Naive B cell (primary cell): Measurements from ENCODE around the gene SLC2A13. TPM values are rescaled to one million over a fixed set of nuclear protein-coding genes. Genes with fewer than 3 reads are reported as not detected.
A peak's percentile ranks its signal among the peaks of the same experiment; 100 is the strongest.
"Not testable (repeated sequence)": the region's sequence is repeated elsewhere in the genome, so short reads cannot be mapped to it uniquely, and the experiment has no call there.

ENCODE experiments used
- ATAC-seq, 2 donors: fragments of 150-1000 bp; cut with Tn5 transposase; 2 replicates each; pipeline ENCODE4 v1.10.0; 2021; ENCODE audit warnings: low read depth in 2 of 2, mild to moderate bottlenecking in 2 of 2, moderate library complexity in 2 of 2
- DNase-seq: peaks from one replicate; pipeline ENCODE4 v3.0.0; 2022
- H3K27ac Mint-ChIP-seq, 6 donors: one replicate each; pipeline ENCODE4 v1.8.0; 2020 to 2022; ENCODE audit warnings: mild to moderate bottlenecking in 6 of 6, mixed read lengths in 6 of 6, moderate library complexity in 5 of 6, inconsistent platforms in 2 of 6
- H3K27me3 Mint-ChIP-seq, 3 donors: one replicate each; pipeline ENCODE4 v1.8.0; 2021 to 2022; ENCODE audit warnings: mixed read lengths in 3 of 3, mild to moderate bottlenecking in 1 of 3
- H3K36me3 Mint-ChIP-seq, 2 donors: one replicate each; pipeline ENCODE4 v1.8.0; 2020 to 2022; ENCODE audit warnings: mixed read lengths in 2 of 2, inconsistent platforms in 1 of 2, mild to moderate bottlenecking in 1 of 2
- H3K4me1 Mint-ChIP-seq, 3 donors: one replicate each; pipeline ENCODE4 v1.8.0; 2020 to 2022; ENCODE audit warnings: mixed read lengths in 3 of 3, inconsistent platforms in 1 of 3, mild to moderate bottlenecking in 1 of 3, moderate library complexity in 1 of 3
- H3K4me3 Mint-ChIP-seq, 8 donors: one replicate each; pipeline ENCODE4 v1.8.0; 2020 to 2022; ENCODE audit warnings: mild to moderate bottlenecking in 8 of 8, mixed read lengths in 8 of 8, moderate library complexity in 8 of 8, inconsistent platforms in 2 of 8
- H3K9me3 Mint-ChIP-seq, 7 donors: one replicate each; pipeline ENCODE4 v1.8.0; 2020 to 2022; ENCODE audit warnings: mixed read lengths in 7 of 7, mild to moderate bottlenecking in 5 of 7, inconsistent platforms in 2 of 7, moderate library complexity in 1 of 7
- polyA plus RNA-seq, 6 donors: library from polyadenylated mRNA; unstranded; fragments of 300-500 nt; fragmentation: Illumina TruSeq; gene quantifications; one replicate each; pipeline ENCODE4 v1.2.3, GENCODE V29; 2021; ENCODE audit warnings: low read depth in 6 of 6

Gene SLC2A13
- polyA plus RNA-seq, 6 donors from 2014 or later: 0.72 to 2.2 (median 1.9) TPM; not detected in 1

DNA sequence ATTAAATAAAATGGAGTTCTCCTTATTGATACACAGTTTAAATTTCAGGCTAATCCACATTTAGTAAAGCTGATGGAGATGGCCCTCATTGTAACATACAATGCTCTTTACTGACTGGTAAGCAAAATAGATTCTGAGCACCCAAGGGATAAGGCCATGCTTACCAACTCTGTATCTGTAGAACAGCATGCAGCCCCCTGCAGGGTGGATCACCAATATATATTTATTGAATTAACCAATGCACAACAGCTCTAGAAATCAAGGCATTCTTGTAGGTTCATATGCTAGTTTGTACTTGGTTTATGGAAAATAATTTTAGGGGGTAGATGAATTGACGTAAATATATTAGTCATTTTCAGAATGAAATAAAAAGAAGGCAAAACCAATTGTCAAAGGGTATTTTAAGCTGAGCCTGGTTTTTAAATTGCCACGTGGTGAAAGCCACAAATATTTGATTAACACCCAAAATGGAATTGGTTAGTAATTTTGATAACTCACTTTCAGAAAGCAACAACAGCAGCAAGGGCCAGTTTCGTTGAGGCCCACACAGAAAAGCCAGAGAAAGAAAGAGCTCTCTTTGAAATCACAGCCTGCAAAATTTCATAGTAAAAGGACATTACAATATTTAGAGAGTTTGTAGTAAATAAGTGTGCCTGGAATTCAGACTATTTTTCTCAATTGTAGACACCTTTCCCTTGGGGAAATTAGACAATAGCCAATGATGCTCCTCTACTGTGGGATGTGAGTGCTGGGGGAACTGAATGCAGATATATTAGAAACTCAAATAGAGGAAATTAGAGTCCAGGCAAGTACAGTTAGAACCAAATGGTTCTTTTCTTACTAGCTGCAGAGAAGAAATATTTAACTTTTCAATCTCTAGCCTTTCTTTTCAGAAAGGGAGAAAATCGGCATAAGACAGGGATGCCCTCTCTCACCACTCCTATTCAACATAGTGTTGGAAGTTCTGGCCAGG lies 270.1 kb downstream of the SLC2A13 start:
- Mint-ChIP-seq H3K27ac (peak overlapping the region in 1 of 6 donors; percentile 22), H3K27me3 (no peaks in the 10 kb centered on the region), H3K4me1 (no peaks in the 10 kb centered on the region), H3K9me3 (no peaks in the 10 kb centered on the region), H3K4me3 (no peak overlapping the region), H3K36me3 (no peaks in the 10 kb centered on the region)
- no peak for DNase-seq
- no peak for ATAC-seq

DNA sequence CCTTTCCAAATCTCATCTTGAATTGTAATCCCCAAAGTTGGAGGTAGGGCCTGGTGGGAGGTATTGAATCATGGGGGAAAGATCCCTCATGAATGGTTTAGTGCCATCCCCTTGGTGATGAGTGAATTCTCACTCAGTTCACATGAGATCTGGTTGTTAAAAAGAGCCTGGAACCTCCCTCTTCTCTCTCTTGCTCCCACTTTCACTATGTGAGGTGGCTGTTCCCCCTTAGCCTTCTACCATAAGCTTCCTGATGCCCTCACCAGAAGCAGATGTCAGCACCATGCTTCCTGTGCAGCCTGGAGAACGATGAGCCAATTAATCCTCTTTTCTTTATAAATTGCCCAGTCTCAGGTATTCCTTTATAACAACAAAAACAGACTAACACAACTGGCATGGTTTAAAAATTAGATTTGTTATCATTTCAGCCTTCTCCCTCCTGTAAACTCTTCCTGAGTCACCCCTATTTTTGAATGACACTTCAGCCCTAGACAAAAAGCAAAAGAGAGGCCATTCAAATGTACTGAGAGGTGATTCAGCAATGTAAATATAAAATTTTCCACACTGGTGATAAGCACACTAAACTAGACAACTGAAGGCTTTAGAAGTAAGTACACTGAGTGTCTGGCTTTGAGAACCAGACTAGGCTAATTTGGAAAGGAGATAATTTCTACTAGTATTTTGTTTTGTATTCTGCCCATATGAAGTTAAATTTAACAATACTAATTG lies 274.1 kb downstream of the SLC2A13 start:
- peaks cover 0 to 4% (median 0%) of the 10 kb centered on the region in 7 donors for H3K9me3 Mint-ChIP-seq
- H3K4me1 Mint-ChIP-seq: no peaks in the 10 kb centered on the region
- no peaks in the 10 kb centered on the region for H3K27me3 Mint-ChIP-seq
- ATAC-seq (no peak), DNase-seq (no peak)
- no peaks in the 10 kb centered on the region for H3K36me3 Mint-ChIP-seq
- H3K4me3 Mint-ChIP-seq: no peak overlapping the region
- no peak overlapping the region for H3K27ac Mint-ChIP-seq

DNA sequence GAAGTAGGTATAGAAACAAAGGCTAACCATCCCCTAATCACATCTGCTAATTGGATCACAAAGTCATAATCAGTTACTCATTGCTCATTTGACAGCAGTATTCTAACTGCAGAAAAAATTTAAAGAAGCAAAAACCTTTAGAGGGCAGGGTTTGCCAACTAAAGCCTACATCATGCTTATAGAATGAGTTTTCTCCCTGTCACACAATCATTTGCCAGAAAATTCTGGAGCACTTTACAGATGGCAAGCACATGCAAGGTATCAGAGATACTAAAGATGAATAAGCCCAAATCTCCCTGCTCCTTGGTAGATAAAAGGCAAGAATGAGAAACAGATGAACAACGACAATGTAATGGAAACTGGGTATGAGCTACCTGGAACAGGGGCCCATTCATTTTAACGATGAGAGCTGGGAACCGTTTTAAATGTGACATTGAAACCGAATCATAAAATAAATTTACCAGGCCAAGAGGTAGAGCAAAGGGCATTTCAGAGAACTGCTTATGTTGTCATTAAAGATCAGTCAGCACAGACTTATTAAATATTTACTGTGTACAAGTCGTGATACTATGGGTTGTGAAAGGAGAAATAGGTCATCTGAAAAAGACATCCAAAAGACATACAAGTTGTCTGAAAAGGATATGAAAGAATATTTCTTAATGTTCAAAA lies 274.9 kb downstream of the SLC2A13 start:
- H3K9me3 Mint-ChIP-seq: peaks cover 0 to 4% (median 0%) of the 10 kb centered on the region in 7 donors
- no peaks in the 10 kb centered on the region for H3K27me3 Mint-ChIP-seq
- no peak for ATAC-seq
- no peaks in the 10 kb centered on the region for H3K4me1 Mint-ChIP-seq
- no peak overlapping the region for H3K27ac Mint-ChIP-seq
- H3K4me3 Mint-ChIP-seq: no peak overlapping the region
- no peaks in the 10 kb centered on the region for H3K36me3 Mint-ChIP-seq
- DNase-seq: no peak

DNA sequence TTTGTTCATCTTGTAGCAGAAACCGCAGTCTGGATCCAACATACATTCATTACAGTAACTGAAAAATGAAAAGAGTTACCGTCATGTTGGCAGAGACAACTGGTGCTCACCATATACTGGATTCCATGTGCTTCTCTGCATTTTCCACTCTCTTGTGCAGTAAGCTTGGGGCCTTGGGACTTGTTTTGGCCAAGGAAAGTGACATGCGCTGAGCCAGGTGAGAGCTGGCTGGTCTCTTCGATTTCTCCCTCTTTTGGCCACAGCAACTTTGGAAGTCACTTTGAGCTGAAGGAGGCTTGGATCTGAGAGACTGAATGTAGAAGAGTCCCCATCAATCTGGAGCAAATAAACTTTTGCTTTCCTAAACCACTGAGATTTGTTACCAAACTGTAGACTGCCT lies 275.7 kb downstream of the SLC2A13 start:
- no peak for ATAC-seq
- Mint-ChIP-seq H3K36me3 (no peaks in the 10 kb centered on the region), H3K27me3 (no peaks in the 10 kb centered on the region), H3K4me1 (no peaks in the 10 kb centered on the region), H3K27ac (no peak overlapping the region), H3K4me3 (no peak overlapping the region), H3K9me3 (peaks cover 0 to 4% (median 0%) of the 10 kb centered on the region in 7 donors)
- DNase-seq: no peak

DNA sequence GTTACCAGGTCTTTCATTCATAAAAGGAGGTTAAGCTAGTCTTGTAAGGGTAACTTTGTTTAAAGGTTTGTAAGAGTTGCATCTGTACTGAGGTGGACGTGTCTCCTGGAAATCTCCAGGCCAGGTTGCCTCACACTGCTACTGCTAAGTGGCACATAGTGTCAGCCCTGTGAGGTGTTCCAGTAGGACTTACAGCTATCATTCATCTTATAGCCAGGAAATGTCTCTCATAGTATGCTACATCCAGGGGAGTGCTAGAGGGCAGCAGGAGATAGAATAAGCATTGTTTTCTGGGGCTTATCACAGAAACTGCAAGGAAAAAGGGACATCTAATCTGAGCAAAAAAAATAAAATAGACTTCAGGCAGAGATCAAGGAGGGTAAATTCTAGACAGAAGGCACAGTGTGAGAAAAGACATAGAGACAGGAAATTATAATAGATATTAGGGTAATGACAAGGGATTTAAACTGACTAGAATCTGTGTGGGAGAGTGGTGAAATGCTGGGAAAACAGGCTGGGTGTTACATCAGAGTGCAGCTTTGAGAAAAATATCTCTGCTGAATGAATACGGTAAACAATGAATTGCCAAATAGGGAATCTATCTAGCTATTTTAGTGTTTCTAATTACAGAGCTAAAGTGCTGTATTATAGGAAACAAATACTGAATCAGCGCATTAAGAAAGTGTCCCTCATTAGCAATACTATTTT lies 281.2 kb downstream of the SLC2A13 start:
- DNase-seq (no peak), ATAC-seq (no peak)
- Mint-ChIP-seq H3K4me3 (no peak overlapping the region), H3K27ac (peak overlapping the region in 1 of 6 donors; percentile 31), H3K4me1 (no peaks in the 10 kb centered on the region), H3K27me3 (no peaks in the 10 kb centered on the region), H3K9me3 (peaks cover 0 to 4% (median 0%) of the 10 kb centered on the region in 7 donors), H3K36me3 (no peaks in the 10 kb centered on the region)

DNA sequence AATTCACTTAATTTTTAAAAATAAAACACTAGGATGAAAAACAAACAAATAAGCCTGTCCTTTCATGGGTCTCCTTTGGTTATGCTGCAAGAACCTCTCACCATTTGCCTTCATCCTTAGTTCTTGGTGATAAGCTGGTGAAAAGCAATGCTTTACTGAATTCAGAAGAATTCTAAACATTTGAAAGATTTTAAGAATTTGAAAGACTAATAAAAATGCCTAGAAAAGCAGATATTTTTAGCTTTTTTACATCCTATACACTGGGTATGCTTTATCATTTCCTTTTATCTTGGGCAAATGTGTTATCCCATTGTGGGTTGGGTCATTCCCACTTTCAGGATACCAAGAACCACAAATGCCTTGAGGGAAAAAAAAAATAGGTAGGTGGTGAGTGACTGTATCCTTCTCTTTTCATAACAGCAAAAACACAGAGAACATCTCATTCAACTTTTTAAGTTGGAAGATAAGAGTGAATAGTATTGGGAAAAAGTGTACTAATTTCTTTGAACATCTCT lies 289.2 kb downstream of the SLC2A13 start:
- no peak for DNase-seq
- no peak overlapping the region for H3K27ac Mint-ChIP-seq
- H3K9me3 Mint-ChIP-seq: peaks cover 0 to 7% (median 5%) of the 10 kb centered on the region in 7 donors
- peaks cover 0 to 8% of the 10 kb centered on the region in 2 donors for H3K36me3 Mint-ChIP-seq
- no peaks in the 10 kb centered on the region for H3K4me1 Mint-ChIP-seq
- no peak for ATAC-seq
- H3K27me3 Mint-ChIP-seq: no peaks in the 10 kb centered on the region
- H3K4me3 Mint-ChIP-seq: no peak overlapping the region

DNA sequence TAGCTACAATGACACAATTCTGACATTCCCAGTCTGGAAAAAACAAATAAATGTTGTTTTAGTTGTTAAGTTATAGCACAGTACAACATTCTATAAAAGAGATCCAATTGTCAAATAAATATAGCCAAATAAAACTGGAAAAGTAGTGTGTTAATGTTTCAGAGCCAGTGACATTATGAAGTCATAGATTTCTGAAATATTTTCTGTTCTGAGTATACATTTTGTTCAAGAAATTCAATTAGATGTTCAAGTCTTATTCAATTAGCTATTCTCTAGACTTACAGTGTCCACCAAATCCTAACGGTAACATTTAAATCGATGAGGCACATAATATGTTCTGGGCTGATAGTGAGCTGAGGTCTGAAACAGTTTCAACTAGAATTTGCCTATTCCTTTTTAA lies 290.1 kb downstream of the SLC2A13 start:
- Mint-ChIP-seq H3K27ac (no peak overlapping the region), H3K36me3 (peaks cover 4 to 8% of the 10 kb centered on the region in 2 donors), H3K4me3 (no peak overlapping the region), H3K4me1 (no peaks in the 10 kb centered on the region), H3K9me3 (peaks cover 2 to 8% (median 5%) of the 10 kb centered on the region in 7 donors), H3K27me3 (no peaks in the 10 kb centered on the region)
- DNase-seq (no peak), ATAC-seq (no peak)

DNA sequence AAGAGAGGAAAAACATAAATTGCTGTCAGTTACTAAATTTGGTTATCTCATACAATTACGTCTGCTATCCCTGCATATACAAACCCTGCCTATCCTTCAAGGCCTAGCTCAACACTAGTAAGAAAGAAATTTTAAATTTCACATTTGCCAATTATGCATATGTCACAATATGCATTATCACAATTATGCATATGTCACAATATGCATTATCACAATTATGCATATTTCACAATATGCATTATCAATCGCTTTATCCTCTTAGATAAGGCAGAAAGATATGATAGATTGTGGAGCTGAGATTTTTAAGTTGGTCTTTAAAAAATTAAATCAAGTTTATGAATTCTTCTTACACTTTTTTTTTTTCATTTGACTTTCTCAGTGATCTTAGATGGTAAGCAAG lies 291.3 kb downstream of the SLC2A13 start:
- Mint-ChIP-seq H3K27me3 (no peaks in the 10 kb centered on the region), H3K27ac (no peak overlapping the region), H3K9me3 (peaks cover 2 to 13% (median 11%) of the 10 kb centered on the region in 7 donors), H3K36me3 (peaks cover 8% of the 10 kb centered on the region in 2 donors), H3K4me3 (no peak overlapping the region), H3K4me1 (no peaks in the 10 kb centered on the region)
- ATAC-seq (no peak), DNase-seq (no peak)

DNA sequence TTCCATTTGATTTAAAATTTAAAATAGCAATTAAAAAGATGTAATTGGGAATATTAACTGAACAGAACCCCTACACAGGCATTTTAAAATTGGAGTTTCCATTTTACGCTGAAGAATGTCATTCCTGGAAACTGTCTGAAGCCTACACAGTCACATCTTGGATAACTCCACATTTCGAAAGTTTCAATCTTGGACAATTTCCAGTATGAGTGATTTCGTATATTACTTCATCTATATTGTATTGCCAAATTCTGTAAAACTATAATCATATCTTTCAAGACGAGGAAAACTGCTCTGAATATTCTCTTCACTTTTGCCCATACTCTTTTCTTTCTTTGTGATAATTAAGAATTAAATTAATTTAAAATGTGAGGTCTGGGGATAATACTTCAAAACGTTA lies 292.1 kb downstream of the SLC2A13 start:
- Mint-ChIP-seq H3K27me3 (no peaks in the 10 kb centered on the region), H3K4me1 (no peaks in the 10 kb centered on the region), H3K9me3 (peaks cover 2 to 15% (median 11%) of the 10 kb centered on the region in 7 donors), H3K36me3 (peaks cover 8% of the 10 kb centered on the region in 2 donors), H3K27ac (no peak overlapping the region), H3K4me3 (no peak overlapping the region)
- DNase-seq (no peak), ATAC-seq (no peak)

DNA sequence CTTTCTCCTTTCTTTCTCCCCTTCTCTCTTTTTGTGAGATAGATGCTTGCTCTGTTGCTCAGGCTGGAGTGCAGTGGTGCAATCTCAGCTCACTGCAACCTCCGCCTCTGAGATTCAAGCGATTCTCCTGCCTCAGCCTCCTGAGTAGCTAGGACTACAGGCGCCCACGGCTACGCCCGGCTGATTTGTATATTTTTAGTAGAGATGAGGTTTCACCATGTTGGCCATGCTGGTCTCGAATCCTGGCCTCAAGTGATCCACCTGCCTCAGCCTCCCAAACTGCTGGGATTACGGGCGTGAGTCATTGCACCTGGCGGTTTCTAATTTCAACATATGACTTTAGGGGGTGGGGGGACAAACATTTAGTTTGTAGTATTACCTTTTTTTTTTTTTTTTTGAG lies 293.4 kb downstream of the SLC2A13 start:
- DNase-seq, H3K27ac Mint-ChIP-seq, H3K36me3 Mint-ChIP-seq, H3K27me3 Mint-ChIP-seq, ATAC-seq, H3K4me1 Mint-ChIP-seq: not testable (repeated sequence)
- H3K4me3 Mint-ChIP-seq: peak overlapping the region in 1 of 8 donors; percentile 30
- H3K9me3 Mint-ChIP-seq: peaks cover 2 to 15% (median 11%) of the 10 kb centered on the region in 7 donors

DNA sequence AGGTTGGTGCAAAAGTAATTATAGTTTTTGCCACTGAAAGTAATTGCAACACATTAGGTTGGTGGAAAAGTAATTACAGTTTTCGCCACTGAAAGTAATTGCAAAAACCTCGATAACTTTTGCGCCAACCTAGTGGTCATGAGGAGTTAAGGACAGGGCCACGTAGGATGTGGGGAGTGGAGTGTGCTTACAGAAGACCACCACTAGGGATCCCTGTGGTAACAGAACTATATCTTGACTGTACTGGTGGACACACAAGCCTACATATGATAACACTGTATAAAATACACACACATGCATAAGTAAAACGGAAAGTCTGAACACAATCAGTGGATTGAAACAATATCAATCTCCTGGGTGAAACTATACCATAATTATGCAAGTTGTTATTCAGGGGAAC lies 298.8 kb downstream of the SLC2A13 start:
- DNase-seq: no peak
- Mint-ChIP-seq H3K9me3 (peaks cover under 1 to 11% (median 6%) of the 10 kb centered on the region in 7 donors), H3K4me1 (no peaks in the 10 kb centered on the region), H3K36me3 (peaks cover 2 to 8% of the 10 kb centered on the region in 2 donors), H3K27me3 (no peaks in the 10 kb centered on the region), H3K4me3 (no peak overlapping the region), H3K27ac (no peak overlapping the region)
- ATAC-seq: peak in 1 of 2 donors; percentile 38

DNA sequence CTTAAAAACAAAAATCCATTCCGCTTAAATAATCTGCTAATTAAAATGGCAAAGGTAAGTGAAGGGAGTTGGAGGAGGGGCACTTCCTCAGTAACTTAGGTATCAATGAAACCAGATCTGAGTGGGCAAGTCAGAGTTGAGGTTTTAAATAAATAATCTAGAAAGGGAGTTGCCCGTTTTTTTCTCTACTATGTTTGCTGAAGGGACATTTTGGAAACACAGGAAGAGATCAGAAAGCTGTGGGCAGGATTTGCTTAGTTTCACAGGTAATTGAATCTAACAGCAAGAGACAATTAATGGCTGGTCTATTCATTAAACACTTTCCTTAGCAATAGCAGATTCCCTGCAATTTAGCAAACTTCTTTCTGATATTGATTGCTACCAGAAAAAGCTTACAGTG lies 300.2 kb downstream of the SLC2A13 start:
- no peak for ATAC-seq
- peaks cover 0 to 8% (median 4%) of the 10 kb centered on the region in 7 donors for H3K9me3 Mint-ChIP-seq

DNA sequence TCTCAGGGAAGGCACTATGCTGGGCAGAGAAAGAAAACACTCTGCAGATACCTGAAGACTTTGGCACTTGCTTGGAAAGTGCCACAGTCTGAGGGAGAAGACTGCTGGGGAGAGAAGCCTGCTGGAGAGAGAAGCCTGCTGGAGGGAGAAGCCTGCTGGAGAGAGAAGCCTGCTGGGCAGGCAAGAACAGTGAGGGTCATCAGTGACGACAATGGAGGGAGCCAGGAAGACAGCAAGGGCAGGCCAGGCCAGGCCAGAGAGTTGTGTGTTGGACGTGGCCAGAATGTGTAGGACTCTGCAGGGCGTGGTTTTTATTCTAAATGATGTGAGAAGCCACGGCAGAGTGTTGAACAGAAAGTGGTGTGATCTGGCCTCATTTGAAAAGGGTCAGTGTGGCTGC lies 301.0 kb downstream of the SLC2A13 start:
- H3K4me3 Mint-ChIP-seq: no peak overlapping the region
- H3K4me1 Mint-ChIP-seq: no peaks in the 10 kb centered on the region
- ATAC-seq (no peak), DNase-seq (no peak)
- no peaks in the 10 kb centered on the region for H3K36me3 Mint-ChIP-seq
- no peaks in the 10 kb centered on the region for H3K27me3 Mint-ChIP-seq
- peak overlapping the region in 2 of 6 donors; percentile 62 to 70 for H3K27ac Mint-ChIP-seq
- peaks cover 0 to 3% (median 0%) of the 10 kb centered on the region in 7 donors for H3K9me3 Mint-ChIP-seq

More for the DNA sequence above, 300.2 kb downstream of the SLC2A13 start:
- Mint-ChIP-seq H3K36me3 (peaks cover 0 to 4% of the 10 kb centered on the region in 2 donors), H3K4me3 (no peak overlapping the region), H3K27me3 (no peaks in the 10 kb centered on the region), H3K27ac (no peak overlapping the region), H3K4me1 (no peaks in the 10 kb centered on the region)
- DNase-seq: no peak
